IPS-11a (cell line): ENCODE measurements around the gene NUP93.

ENCODE experiments used
- H3K4me3 ChIP-seq: one replicate; pipeline ENCODE4 v1.5.1; 2013; ENCODE audit warnings: low read depth, low read length, control low read depth

Gene NUP93

GRCh38 chr16:56844056-56844455 lies 114.1 kb downstream of the NUP93 start:
- H3K4me3 ChIP-seq, result no peak overlapping the region

- H3K4me3 ChIP-seq, result no peak overlapping the region
These were observed 117.4 kb downstream of the NUP93 start for GRCh38 chr16:56847173-56847910.

GRCh38 chr16:56848029-56848936 lies 118.4 kb downstream of the NUP93 start:
- no peak overlapping the region for H3K4me3 ChIP-seq

GRCh38 chr16:56848955-56849689 lies 119.2 kb downstream of the NUP93 start:
- H3K4me3 ChIP-seq, result no peak overlapping the region

GRCh38 chr16:56849690-56850680 lies 120.1 kb downstream of the NUP93 start:
- no peak overlapping the region for H3K4me3 ChIP-seq

- no peak overlapping the region for H3K4me3 ChIP-seq
These were observed 121.9 kb downstream of the NUP93 start for GRCh38 chr16:56851671-56852400.

GRCh38 chr16:56852401-56852730 lies 122.4 kb downstream of the NUP93 start:
- no peak overlapping the region for H3K4me3 ChIP-seq

GRCh38 chr16:56852968-56853367 lies 123.0 kb downstream of the NUP93 start:
- no peak overlapping the region for H3K4me3 ChIP-seq

GRCh38 chr16:56855201-56855600 lies 125.3 kb downstream of the NUP93 start:
- no peak overlapping the region for H3K4me3 ChIP-seq

- H3K4me3 ChIP-seq, result no peak overlapping the region
These were observed 126.0 kb downstream of the NUP93 start for GRCh38 chr16:56855946-56856345.

- no peak overlapping the region for H3K4me3 ChIP-seq
These were observed 127.0 kb downstream of the NUP93 start for GRCh38 chr16:56856876-56857447.

- H3K4me3 ChIP-seq, result no peak overlapping the region
These were observed 128.4 kb downstream of the NUP93 start for GRCh38 chr16:56858374-56858773.

- no peak overlapping the region for H3K4me3 ChIP-seq
These were observed 129.7 kb downstream of the NUP93 start for GRCh38 chr16:56859636-56860035.

GRCh38 chr16:56860226-56861020 lies 130.5 kb downstream of the NUP93 start:
- no peak overlapping the region for H3K4me3 ChIP-seq

- H3K4me3 ChIP-seq, result no peak overlapping the region
These were observed 131.2 kb downstream of the NUP93 start for GRCh38 chr16:56861092-56861610.

GRCh38 chr16:56861756-56862155 lies 131.8 kb downstream of the NUP93 start:
- no peak overlapping the region for H3K4me3 ChIP-seq

- H3K4me3 ChIP-seq, result no peak overlapping the region
These were observed 132.8 kb downstream of the NUP93 start for GRCh38 chr16:56862776-56863175.

- H3K4me3 ChIP-seq, result no peak within 1 kb of the TSS
These were observed 135.0 kb downstream of the NUP93 start, which contains the start of gene SLC12A3 for GRCh38 chr16:56864960-56865359. Gene SLC12A3 (plus strand): TSS chr16:56865207. CDS start chr16:56865236, 29 bp downstream.
